ENCODE measurements around the gene CD2AP.
A peak's percentile ranks its signal among the peaks of the same experiment; 100 is the strongest.

Gene CD2AP

GRCh38 chr6:47453372-47453936, 24.1 kb upstream of the CD2AP start:
- Mint-ChIP-seq H3K9me3 (no peaks in the 10 kb centered on the region), H3K4me1 (peaks cover 6% of the 10 kb centered on the region), H3K36me3 (no peaks in the 10 kb centered on the region), H3K4me3 (no peak overlapping the region), H3K27ac (no peak overlapping the region)
- ATAC-seq: no peak
- no peak for DNase-seq (ENCODE audit: low spot score in 2 of 2)

DNA sequence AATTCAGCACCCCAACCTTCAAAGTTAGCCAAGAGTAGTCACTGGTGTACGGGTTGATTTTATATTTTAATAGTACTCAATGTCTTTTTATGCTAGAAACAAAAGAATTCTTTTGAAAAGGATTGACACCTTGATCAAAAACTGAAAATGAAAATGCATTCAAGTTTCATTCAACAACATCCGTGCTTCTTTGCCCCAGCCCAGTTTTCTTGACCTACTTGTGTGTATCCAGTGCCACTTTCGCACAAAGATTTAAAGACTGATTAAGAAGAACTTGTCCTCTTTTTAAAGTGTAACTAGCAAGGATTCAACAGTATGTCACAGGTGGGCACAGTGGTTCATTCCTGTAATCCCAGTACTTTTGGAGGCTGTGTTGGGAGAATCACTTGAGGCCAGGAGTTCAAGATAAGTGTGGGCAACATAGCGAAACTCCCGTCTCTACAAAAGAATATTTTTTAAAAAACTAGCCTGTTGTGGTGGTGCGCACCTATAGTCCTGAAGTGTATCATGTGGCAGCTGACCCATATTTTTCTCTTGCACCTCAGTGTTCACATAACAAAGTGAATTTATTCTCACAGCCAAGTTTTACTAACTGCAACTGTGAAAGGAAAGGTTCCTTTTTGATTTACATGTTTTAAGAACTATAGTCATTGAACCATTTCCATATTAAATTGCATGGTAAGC, 22.7 kb upstream of the CD2AP start:
- no peaks in the 10 kb centered on the region for H3K9me3 Mint-ChIP-seq
- H3K4me3 Mint-ChIP-seq: peak overlapping the region; percentile 32
- DNase-seq (ENCODE audit: low spot score in 2 of 2) (no peak), ATAC-seq (no peak)
- H3K4me1 Mint-ChIP-seq: peaks cover 6% of the 10 kb centered on the region
- H3K36me3 Mint-ChIP-seq: no peaks in the 10 kb centered on the region
- H3K27ac Mint-ChIP-seq: peak overlapping the region; percentile 58

DNA sequence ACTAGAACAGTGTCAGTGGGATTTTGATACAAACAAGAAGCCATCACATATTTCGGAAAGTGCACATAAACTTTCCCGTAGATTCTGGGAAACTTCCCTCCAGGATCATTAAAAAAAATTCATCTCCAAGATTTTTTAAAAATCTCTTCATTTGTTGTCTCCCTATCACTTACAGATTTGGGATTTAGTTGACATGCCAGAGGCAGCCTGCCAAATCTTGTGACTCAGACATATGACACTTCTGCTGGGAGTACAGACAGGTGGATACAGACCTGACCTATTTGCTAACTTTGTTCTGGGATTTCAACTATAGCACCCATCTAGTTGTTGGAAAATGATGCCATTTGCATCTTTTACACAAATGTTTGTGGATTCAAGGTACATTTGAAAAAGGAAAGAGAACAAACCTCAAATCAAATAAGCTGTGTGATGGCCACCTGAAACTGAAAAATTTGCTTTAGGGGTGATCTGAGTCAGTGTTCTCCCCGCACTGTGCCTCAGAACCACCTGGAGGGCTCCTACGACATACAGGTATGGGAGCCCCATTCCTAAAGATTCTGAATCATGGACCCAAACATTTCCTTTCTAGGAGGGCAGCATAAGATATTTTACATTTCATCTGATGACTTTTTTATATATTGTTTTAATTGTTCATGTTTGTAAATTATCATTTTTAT, 21.9 kb upstream of the CD2AP start:
- Mint-ChIP-seq H3K27ac (no peak overlapping the region), H3K36me3 (no peaks in the 10 kb centered on the region), H3K4me3 (no peak overlapping the region), H3K4me1 (peaks cover 6% of the 10 kb centered on the region), H3K9me3 (no peaks in the 10 kb centered on the region)
- ATAC-seq: no peak
- no peak for DNase-seq (ENCODE audit: low spot score in 2 of 2)

DNA sequence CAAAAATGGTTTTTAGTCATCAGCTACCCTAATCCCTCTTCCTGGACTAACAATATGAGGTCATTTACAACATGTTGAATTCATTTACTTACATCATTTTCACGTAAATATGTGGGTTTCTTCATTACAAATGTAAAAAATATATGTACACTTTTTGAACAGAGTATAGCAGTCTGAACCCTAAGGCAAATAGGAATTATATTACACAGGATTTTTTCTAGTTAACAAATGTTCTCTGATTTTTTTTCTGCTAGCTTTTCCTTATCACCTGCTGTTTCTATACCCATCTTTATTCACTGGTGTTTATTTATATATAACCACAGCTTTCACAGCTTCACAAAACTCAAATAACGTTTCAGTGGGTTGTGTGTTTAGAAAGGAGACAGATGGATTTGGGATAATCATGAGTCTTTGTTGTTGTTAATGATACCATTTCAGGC, 21.0 kb upstream of the CD2AP start:
- DNase-seq (ENCODE audit: low spot score in 2 of 2) (no peak), ATAC-seq (no peak)
- Mint-ChIP-seq H3K36me3 (no peaks in the 10 kb centered on the region), H3K4me3 (no peak overlapping the region), H3K4me1 (peaks cover 6% of the 10 kb centered on the region), H3K27ac (no peak overlapping the region), H3K9me3 (no peaks in the 10 kb centered on the region)

- Mint-ChIP-seq H3K4me1 (peaks cover 6% of the 10 kb centered on the region), H3K4me3 (no peak overlapping the region), H3K27ac (no peak overlapping the region), H3K36me3 (no peaks in the 10 kb centered on the region), H3K9me3 (no peaks in the 10 kb centered on the region)
- DNase-seq (ENCODE audit: low spot score in 2 of 2) (no peak), ATAC-seq (no peak)
Observed at GRCh38 chr6:47457370-47457769, 20.2 kb upstream of the CD2AP start.

DNA sequence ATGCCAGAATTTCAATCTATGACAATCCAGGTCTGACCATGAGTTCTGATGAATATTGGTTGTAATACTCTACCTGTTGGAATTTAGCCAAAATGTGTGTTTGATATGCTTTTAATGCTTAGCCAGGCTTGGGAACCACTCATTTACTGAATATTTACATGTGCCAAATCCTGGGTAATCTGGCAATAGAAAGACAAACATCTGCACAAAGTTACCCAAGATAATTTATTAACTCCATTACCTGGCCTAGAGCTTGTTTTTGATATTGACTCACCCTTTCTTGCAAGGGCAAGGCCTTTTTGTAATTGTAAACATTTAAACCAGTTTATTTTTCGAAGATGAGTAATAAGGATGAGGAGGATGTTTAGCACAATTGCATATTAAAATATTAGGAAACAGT, 13.5 kb upstream of the CD2AP start:
- Mint-ChIP-seq H3K4me3 (no peak overlapping the region), H3K27ac (no peak overlapping the region)
- no peak for DNase-seq (ENCODE audit: low spot score in 2 of 2)

DNA sequence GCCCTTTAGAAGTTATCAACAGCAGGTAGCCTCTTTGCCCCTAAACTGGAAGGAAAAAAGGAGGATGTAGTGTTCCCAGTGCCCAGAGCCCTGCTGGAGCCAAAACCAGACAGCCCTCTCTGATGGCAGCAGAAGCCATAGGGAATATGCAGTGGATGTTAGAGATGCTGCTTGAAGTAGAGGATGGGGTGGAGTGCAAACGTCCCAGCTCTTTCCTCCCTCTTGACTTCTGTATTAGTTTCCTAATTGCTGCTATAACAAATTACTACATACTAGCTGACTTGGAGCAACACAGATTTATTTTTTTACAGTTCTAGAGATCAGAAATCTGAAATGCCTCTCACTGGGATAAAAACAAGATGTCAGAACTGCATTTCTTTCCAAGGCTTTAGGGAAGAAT, 12.5 kb upstream of the CD2AP start:
- Mint-ChIP-seq H3K36me3 (no peaks in the 10 kb centered on the region), H3K4me1 (no peaks in the 10 kb centered on the region), H3K9me3 (no peaks in the 10 kb centered on the region), H3K27ac (no peak overlapping the region), H3K4me3 (no peak overlapping the region)
- no peak for ATAC-seq
- DNase-seq (ENCODE audit: low spot score in 2 of 2): no peak

More for the DNA sequence above, 13.5 kb upstream of the CD2AP start:
- H3K9me3 Mint-ChIP-seq: no peaks in the 10 kb centered on the region
- no peaks in the 10 kb centered on the region for H3K4me1 Mint-ChIP-seq
- no peaks in the 10 kb centered on the region for H3K36me3 Mint-ChIP-seq
- ATAC-seq: no peak

- Mint-ChIP-seq H3K27ac (no peak overlapping the region), H3K4me1 (no peaks in the 10 kb centered on the region), H3K36me3 (no peaks in the 10 kb centered on the region), H3K4me3 (no peak overlapping the region), H3K9me3 (no peaks in the 10 kb centered on the region)
- ATAC-seq: no peak
- no peak for DNase-seq (ENCODE audit: low spot score in 2 of 2)
Observed at GRCh38 chr6:47471911-47472310, 5.7 kb upstream of the CD2AP start.

GRCh38 chr6:47473791-47474346, 3.7 kb upstream of the CD2AP start:
- H3K36me3 Mint-ChIP-seq: peaks cover 8% of the 10 kb centered on the region
- H3K4me3 Mint-ChIP-seq: no peak overlapping the region
- peaks cover 5% of the 10 kb centered on the region for H3K4me1 Mint-ChIP-seq
- DNase-seq (ENCODE audit: low spot score in 2 of 2) (no peak), ATAC-seq (no peak)
- H3K27ac Mint-ChIP-seq: no peak overlapping the region
- H3K9me3 Mint-ChIP-seq: no peaks in the 10 kb centered on the region

GRCh38 chr6:47475319-47475816, 2.2 kb upstream of the CD2AP start:
- Mint-ChIP-seq H3K27ac (no peak overlapping the region), H3K4me1 (peaks cover 19% of the 10 kb centered on the region), H3K36me3 (peaks cover 8% of the 10 kb centered on the region), H3K4me3 (no peak overlapping the region), H3K9me3 (no peaks in the 10 kb centered on the region)
- no peak for DNase-seq (ENCODE audit: low spot score in 2 of 2)
- ATAC-seq: no peak

GRCh38 chr6:47476781-47477496, 650 bp upstream of the CD2AP start:
- Mint-ChIP-seq H3K4me3 (peak overlapping the region; percentile 95), H3K36me3 (peaks cover 8% of the 10 kb centered on the region), H3K4me1 (peaks cover 27% of the 10 kb centered on the region), H3K27ac (peak overlapping the region; percentile 97), H3K9me3 (no peaks in the 10 kb centered on the region)
- ATAC-seq (no peak), DNase-seq (ENCODE audit: low spot score in 2 of 2) (no peak)

GRCh38 chr6:47478233-47479139, 897 bp downstream of the CD2AP start:
- Mint-ChIP-seq H3K27ac (peak overlapping the region; percentile 97), H3K36me3 (peaks cover 8% of the 10 kb centered on the region), H3K4me3 (peak overlapping the region; percentile 95), H3K9me3 (no peaks in the 10 kb centered on the region), H3K4me1 (peaks cover 36% of the 10 kb centered on the region)
- ATAC-seq (peak; percentile 57), DNase-seq (ENCODE audit: low spot score in 2 of 2) (no peak)

GRCh38 chr6:47479140-47479508, 1.5 kb downstream of the CD2AP start:
- Mint-ChIP-seq H3K36me3 (peaks cover 8% of the 10 kb centered on the region), H3K9me3 (no peaks in the 10 kb centered on the region), H3K27ac (peak overlapping the region; percentile 97), H3K4me1 (peaks cover 43% of the 10 kb centered on the region), H3K4me3 (peak overlapping the region; percentile 95)
- ATAC-seq (no peak), DNase-seq (ENCODE audit: low spot score in 2 of 2) (no peak)

GRCh38 chr6:47479874-47480273, 2.3 kb downstream of the CD2AP start:
- no peak overlapping the region for H3K27ac Mint-ChIP-seq
- H3K9me3 Mint-ChIP-seq: no peaks in the 10 kb centered on the region
- ATAC-seq (no peak), DNase-seq (ENCODE audit: low spot score in 2 of 2) (no peak)
- H3K4me3 Mint-ChIP-seq: peak overlapping the region; percentile 95
- peaks cover 50% of the 10 kb centered on the region for H3K4me1 Mint-ChIP-seq
- peaks cover 8% of the 10 kb centered on the region for H3K36me3 Mint-ChIP-seq
